Activated T-helper 9 cell treated with anti-CD3 and anti-CD28 coated beads, Interleukin-2, amount 50 U/mL, for 16 hours (primary cell): ENCODE data around the gene UBE3A.
"Not testable (repeated sequence)": the region's sequence is repeated elsewhere in the genome, so short reads cannot be mapped to it uniquely, and the experiment has no call there.

Source experiments
- DNase-seq: peaks from one replicate; pipeline ENCODE4 v3.0.0-alpha.2; 2020; ENCODE audit warnings: low read depth

The UBE3A gene

GRCh38 chr15:25438601-25439368, at the start of gene UBE3A:
UBE3A (minus strand) TSS chr15:25439024; CDS start chr15:25409107, 29,917 bp downstream.
- DNase-seq = peak; percentile 82

GRCh38 chr15:25487226-25487884, 48.5 kb upstream of the UBE3A start:
- DNase-seq = no peak

- DNase-seq = no peak
Measured at GRCh38 chr15:25486051-25486450, 47.2 kb upstream of the UBE3A start.

- no peak for DNase-seq
Measured at GRCh38 chr15:25481208-25481859, 42.5 kb upstream of the UBE3A start.

- DNase-seq = no peak
Measured at GRCh38 chr15:25478313-25478712, 39.5 kb upstream of the UBE3A start.

GRCh38 chr15:25477816-25478215, 39.0 kb upstream of the UBE3A start:
- DNase-seq = no peak

GRCh38 chr15:25474251-25474650, 35.4 kb upstream of the UBE3A start:
- DNase-seq = no peak

- DNase-seq = no peak
Measured at GRCh38 chr15:25470230-25470629, 31.4 kb upstream of the UBE3A start.

- DNase-seq = no peak
Measured at GRCh38 chr15:25469377-25469776, 30.6 kb upstream of the UBE3A start.

- no peak for DNase-seq
Measured at GRCh38 chr15:25468611-25469010, 29.8 kb upstream of the UBE3A start.

- DNase-seq = no peak
Measured at GRCh38 chr15:25465835-25466234, 27.0 kb upstream of the UBE3A start.

- DNase-seq = no peak
Measured at GRCh38 chr15:25464784-25465183, 26.0 kb upstream of the UBE3A start.

GRCh38 chr15:25464383-25464782, 25.6 kb upstream of the UBE3A start:
- DNase-seq = no peak

GRCh38 chr15:25456196-25456595, 17.4 kb upstream of the UBE3A start:
- no peak for DNase-seq

GRCh38 chr15:25455226-25455625, 16.4 kb upstream of the UBE3A start:
- no peak for DNase-seq

- no peak for DNase-seq
Measured at GRCh38 chr15:25454771-25455170, 15.9 kb upstream of the UBE3A start.

GRCh38 chr15:25453246-25453645, 14.4 kb upstream of the UBE3A start:
- not testable (repeated sequence) for DNase-seq

- DNase-seq = no peak
Measured at GRCh38 chr15:25451501-25451900, 12.7 kb upstream of the UBE3A start.

GRCh38 chr15:25450163-25450562, 11.3 kb upstream of the UBE3A start:
- no peak for DNase-seq

GRCh38 chr15:25446076-25446475, 7.3 kb upstream of the UBE3A start:
- no peak for DNase-seq

- no peak for DNase-seq
Measured at GRCh38 chr15:25445412-25445811, 6.6 kb upstream of the UBE3A start.

- no peak for DNase-seq
Measured at GRCh38 chr15:25441111-25441510, 2.3 kb upstream of the UBE3A start.

GRCh38 chr15:25439369-25439836, 579 bp upstream of the UBE3A start:
- DNase-seq = no peak
